Activated CD8-positive, alpha-beta memory T cell treated with anti-CD3 and anti-CD28 coated beads, Interleukin-2, amount 50 U/mL, for 48 hours (primary cell): Measurements from ENCODE around the gene PPP1R2.

Experiments
- DNase-seq: peaks from one replicate; pipeline ENCODE4 v3.0.0-alpha.2; 2020

PPP1R2 gene

GRCh38 chr3:195563317-195563716 lies 20.2 kb upstream of the PPP1R2 start:
- DNase-seq = no peak

- no peak for DNase-seq
Measured at GRCh38 chr3:195559723-195560409, 16.7 kb upstream of the PPP1R2 start.

GRCh38 chr3:195558602-195559001 lies 15.5 kb upstream of the PPP1R2 start:
- DNase-seq = peak; percentile 51

DNA sequence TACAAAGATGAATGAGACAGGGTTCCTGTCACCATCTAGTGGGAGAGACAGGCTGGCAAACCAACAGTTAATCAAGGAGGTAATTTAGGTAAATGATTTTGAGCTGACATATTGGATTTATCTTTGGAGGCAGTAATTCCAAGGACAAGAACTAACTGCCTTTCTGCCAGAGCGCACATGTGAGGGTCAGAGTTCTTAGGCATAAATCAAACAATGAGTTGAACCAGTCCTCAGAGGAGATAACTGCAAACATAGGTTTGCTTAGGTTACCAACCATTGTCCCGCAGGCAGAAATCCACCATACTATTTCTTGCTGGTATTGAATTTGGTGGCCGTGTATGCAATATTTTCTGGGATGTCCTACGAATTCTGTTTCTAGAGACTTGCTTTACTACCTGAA lies 14.2 kb upstream of the PPP1R2 start:
- DNase-seq = no peak

DNA sequence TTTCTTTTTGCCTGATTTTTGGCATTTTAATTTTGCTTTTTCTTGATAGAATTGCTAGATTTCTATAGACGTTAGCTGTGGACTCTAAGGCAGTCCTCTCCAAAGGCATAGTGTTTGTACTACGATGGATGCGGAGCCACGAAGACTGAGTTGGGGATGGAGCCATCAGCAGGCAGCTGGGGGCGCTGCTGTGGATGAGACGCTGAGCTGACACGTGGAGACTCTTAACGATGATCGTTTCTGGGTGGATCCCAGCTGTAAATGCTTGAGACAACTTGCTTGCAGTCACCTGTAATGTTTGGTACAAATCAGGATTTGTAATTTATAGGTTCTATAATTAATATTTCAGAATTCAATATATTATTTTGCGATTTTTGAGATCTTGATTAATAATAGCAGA lies 13.3 kb upstream of the PPP1R2 start:
- DNase-seq = no peak

DNA sequence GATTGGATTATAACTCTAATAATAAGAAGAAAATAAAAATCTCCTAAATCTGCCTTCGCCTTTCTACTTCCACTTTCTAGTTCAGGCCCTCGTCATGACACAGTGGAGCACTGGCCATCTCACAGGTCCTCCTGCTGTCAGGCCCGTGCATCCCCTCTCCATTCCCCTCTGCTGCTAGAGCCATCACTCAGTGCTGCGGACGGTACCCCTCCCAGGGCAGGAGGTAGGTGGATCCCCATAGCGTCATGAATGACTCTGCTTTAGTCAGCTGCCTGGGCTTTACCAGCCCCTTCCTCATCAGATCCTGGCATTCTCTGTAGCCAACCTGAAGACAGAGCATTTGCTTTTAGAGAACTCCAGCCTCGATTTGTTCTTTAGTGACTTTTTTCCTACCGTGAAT lies 12.0 kb upstream of the PPP1R2 start:
- DNase-seq = no peak

- no peak for DNase-seq
Measured at GRCh38 chr3:195554458-195554857, 11.3 kb upstream of the PPP1R2 start.

DNA sequence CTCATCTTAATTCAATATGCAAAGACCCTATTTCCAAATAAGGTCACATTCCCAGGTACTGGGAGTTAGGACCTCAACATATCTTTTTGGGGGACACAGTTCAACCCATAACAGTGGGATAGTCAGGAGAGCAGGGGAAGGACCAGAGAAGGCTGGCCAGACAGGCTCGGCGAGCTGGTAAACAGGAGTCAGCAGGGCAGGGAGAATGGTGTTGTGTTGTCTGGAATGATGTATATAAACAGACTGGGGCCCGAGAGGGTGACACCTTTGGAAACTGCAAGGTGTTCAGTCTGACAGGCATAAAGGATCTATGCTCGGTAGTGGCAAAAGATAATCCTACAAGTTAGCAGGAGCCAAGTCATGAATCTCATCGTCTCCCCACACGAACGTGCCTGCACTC lies 10.1 kb upstream of the PPP1R2 start:
- no peak for DNase-seq

GRCh38 chr3:195551381-195551978 lies 8.4 kb upstream of the PPP1R2 start:
- DNase-seq = no peak

DNA sequence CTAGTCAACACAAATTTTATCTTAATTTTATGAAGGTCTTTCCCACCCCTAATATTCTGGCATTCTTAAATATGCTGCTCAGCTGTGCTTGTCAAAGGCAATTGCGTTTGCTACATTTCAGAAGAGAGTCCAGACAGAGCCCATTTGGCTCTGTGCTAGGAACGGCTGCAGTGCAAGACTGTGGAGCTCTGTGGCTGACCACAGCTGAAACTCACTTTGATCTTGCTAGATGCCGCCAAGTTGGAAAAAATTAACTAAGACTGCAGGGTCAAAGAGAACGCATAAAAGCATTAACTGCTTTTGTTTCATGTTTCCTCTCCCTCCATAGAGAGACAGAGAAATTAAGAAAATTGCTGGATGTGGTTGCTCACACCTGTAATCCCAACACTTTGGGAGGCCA lies 7.6 kb upstream of the PPP1R2 start:
- DNase-seq = peak; percentile 46

- peak; percentile 77 for DNase-seq
Measured at GRCh38 chr3:195549931-195550519, 6.9 kb upstream of the PPP1R2 start.

GRCh38 chr3:195548987-195549386 lies 5.9 kb upstream of the PPP1R2 start:
- no peak for DNase-seq

DNA sequence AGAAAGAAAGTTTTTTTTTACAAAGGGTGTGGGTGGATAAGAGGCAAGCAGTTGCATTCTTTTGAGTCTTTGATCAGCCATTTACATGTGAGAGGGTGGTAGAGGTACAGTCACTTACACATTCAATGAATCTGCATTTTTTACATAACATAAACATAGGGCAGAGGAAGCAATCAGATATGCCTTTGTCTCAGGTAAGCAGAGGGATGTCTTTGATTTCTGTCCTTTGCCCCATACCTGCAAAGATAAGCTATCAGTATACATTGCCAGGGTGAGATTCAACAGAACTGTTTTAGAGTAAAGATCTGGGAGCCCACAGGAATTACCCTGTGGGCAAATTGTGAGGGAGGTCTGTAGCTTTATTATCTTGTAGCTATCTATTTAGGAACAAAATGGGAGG lies 5.4 kb upstream of the PPP1R2 start:
- no peak for DNase-seq

GRCh38 chr3:195548006-195548405 lies 4.9 kb upstream of the PPP1R2 start:
- DNase-seq = peak; percentile 44

- DNase-seq = no peak
Measured at GRCh38 chr3:195546130-195546560, 3.0 kb upstream of the PPP1R2 start.

GRCh38 chr3:195544634-195545033 lies 1.5 kb upstream of the PPP1R2 start:
- no peak for DNase-seq

DNA sequence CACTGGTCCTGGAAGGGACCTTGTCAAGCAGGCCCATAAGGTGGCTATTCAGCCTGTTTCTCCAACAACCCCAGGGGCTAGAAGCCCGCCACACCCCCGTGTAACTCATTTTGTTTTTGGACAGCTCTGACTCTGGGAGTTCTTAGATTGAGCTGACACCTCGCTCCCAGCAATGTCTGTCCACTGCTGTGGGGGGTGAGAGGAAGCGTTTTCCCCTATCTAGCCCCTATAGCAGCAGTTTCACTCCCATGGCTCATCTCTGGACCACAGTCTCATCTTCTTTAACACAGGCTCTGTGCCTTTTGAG lies 1.1 kb upstream of the PPP1R2 start:
- no peak for DNase-seq

- DNase-seq = peak; percentile 64
Measured at GRCh38 chr3:195543500-195544229, 540 bp upstream of the PPP1R2 start.

DNA sequence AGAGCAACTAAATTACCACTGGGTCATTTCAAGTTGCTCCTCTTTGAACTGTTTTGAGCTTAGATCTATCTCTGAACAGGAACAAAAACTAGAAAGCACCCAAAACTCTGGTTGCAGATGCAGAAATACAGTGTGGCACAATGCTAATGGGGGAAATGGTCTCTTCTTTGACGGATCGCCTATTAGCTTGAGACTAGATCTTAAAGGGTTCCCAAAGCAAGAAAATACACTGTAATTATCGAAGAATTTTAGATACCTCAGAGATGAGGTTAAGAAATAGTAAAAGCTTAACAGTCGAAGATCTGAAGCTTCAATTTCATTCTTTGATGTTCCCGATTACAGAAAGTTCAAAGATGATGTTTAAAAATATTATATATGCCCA lies 818 bp downstream of the PPP1R2 start:
- DNase-seq = no peak

DNA sequence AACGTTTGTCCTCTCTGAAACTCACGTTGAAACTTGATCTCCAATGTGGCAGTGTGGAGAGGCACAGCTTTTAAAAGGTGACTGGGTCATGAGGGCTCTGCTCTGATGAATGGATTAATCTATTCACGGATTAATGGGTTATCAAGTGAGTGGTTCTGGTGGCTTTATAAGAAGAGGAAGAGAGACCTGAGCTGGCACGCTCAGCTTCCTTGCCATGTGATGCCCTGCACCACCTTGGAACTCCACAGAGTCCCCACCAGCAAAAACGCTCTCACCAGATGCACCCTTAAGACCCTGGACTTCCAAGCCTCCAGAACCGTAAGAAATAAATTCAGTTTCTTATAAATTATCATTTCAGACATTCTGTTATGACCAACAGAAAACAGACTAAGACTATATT lies 2.6 kb downstream of the PPP1R2 start:
- no peak for DNase-seq

DNA sequence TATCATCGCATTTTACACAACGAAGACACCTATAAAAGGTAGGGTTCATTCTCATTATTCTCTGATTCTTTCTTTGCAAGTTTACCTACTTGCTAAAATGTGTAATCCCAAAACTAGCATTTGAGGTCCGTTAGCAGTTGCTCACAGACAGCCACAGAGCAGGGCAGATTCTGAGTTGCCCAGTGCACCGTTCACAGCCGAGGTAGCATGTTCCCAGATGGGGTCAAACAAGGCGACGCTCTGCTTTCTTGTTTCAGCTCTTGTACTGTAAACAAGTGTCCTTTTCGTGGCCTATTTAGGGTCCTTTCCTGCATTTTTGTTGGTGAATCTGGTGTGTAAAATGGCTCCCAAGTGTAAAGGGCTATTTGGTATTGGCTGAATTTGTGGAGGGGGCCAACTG lies 3.1 kb downstream of the PPP1R2 start:
- DNase-seq = peak; percentile 69

GRCh38 chr3:195539479-195539878 lies 3.6 kb downstream of the PPP1R2 start:
- no peak for DNase-seq

- no peak for DNase-seq
Measured at GRCh38 chr3:195537995-195538394, 5.1 kb downstream of the PPP1R2 start.

GRCh38 chr3:195535293-195535692 lies 7.8 kb downstream of the PPP1R2 start:
- no peak for DNase-seq
